Body of pancreas (tissue), 4 donors: Measurements from ENCODE around the gene KIF16B. TPM values are rescaled to one million over a fixed set of nuclear protein-coding genes. Genes with fewer than 3 reads are reported as not detected.

Experiments used
- ATAC-seq: fragments of 150-250 bp; one replicate; pipeline ENCODE4 v1.9.1; 2016
- DNase-seq, 4 donors: peaks; one replicate each; pipeline ENCODE4 v3.0.0-alpha.2; 2019
- H3K27ac ChIP-seq, 4 donors: fragments of 200-600 bp; sonication (generic); 1 replicate in 3 of 4; 2 replicates in 1 of 4; pipeline versions ENCODE4 v1.5.1 to v1.6.1; 2016 to 2019; ENCODE audit warnings: mild to moderate bottlenecking in 1 of 4, mixed read lengths in 1 of 4, moderate library complexity in 1 of 4
- H3K27me3 ChIP-seq, 2 donors: fragments of 200-600 bp; sonication (generic); one replicate each; pipeline ENCODE4 v1.6.0; 2016; ENCODE audit warnings: mild to moderate bottlenecking in 1 of 2
- H3K36me3 ChIP-seq, 2 donors: fragments of 200-600 bp; sonication (generic); replicated peaks in 1 of 2; 2 replicates each; pipeline ENCODE4 v1.5.1; 2016; ENCODE audit warnings: low read depth in 2 of 2; ENCODE audit not compliant: insufficient read depth in 1 of 2
- H3K4me1 ChIP-seq: fragments of 200-600 bp; sonication (generic); one replicate; pipeline ENCODE4 v1.6.0; 2016
- H3K4me3 ChIP-seq, 2 donors: fragments of 200-600 bp; sonication (generic); 1 replicate in 1 of 2; 2 replicates in 1 of 2; pipeline ENCODE4 v1.5.1; 2016 to 2019
- H3K9me3 ChIP-seq, 3 donors: fragments of 200-600 bp; sonication (generic); 1 replicate in 2 of 3; 2 replicates in 1 of 3; pipeline ENCODE4 v1.5.1; 2016
- POLR2A ChIP-seq, 3 donors: fragments of 450-650 bp; IDR thresholded peaks; one replicate each; pipeline ENCODE4 v1.6.1; 2016; ENCODE audit warnings: antibody characterized with exemption in 3 of 3, mild to moderate bottlenecking in 2 of 3
- WGBS, 2 donors: methylation state at CpG; one replicate each; pipeline ENCODE4 v1.1.5; 2017; 5-methylcytosine and 5-hydroxymethylcytosine counted together
- intact Hi-C: fragments of 100-400 bp; cut with DNase I; formaldehyde crosslinking; loops from one replicate; pipeline ENCODE4 v1.15.1; 2023
- total RNA-seq, 2 donors: library from RNA; depleted of rRNA; stranded (reverse); fragments of >200 nt; gene quantifications; one replicate each; pipeline ENCODE4 v1.1.0, GENCODE V29; 2016
- TF ChIP-seq, protein P1 (sequence below), 7 experiments: fragments of 450-650 bp in 4 of 7; fragments of 200-600 bp in 3 of 7; sonication (generic) in 3 of 7; IDR thresholded peaks; one replicate each; pipeline ENCODE4 v1.5.1; 2016 to 2019; ENCODE audit warnings: antibody characterized with exemption in 7 of 7

KIF16B gene
- total RNA-seq, 2 donors from 2014 or later, result 13.7 to 55.0 TPM

DNA sequence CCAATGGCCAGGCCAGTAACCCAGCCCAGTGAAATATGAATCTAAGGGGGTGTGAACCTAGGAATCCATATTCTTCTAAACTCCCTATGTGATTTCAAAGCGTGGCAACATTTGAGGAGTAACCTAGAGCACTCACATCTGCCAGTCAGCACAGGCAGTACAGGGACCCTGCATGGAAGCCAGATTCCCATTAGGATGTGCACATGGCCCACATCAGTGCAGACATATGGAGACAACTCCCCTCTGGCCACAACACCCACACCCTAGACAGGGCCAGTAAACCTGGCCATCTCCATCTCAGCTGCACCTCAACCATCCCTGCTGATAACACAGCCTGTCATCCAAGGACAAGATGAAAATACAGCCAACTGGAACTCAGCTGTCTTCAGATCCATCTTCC, 56.5 kb downstream of the KIF16B start:
- intact Hi-C loops, result no loop called here
- DNase-seq (no peak), ATAC-seq (no peak)
- no peaks in the 10 kb centered on the region for H3K27me3 ChIP-seq
- H3K9me3 ChIP-seq, result no peaks in the 10 kb centered on the region
- TF ChIP-seq POLR2A (IDR thresholded peaks at IDR 0.05), result no peak
- TF ChIP-seq, protein P1, sequence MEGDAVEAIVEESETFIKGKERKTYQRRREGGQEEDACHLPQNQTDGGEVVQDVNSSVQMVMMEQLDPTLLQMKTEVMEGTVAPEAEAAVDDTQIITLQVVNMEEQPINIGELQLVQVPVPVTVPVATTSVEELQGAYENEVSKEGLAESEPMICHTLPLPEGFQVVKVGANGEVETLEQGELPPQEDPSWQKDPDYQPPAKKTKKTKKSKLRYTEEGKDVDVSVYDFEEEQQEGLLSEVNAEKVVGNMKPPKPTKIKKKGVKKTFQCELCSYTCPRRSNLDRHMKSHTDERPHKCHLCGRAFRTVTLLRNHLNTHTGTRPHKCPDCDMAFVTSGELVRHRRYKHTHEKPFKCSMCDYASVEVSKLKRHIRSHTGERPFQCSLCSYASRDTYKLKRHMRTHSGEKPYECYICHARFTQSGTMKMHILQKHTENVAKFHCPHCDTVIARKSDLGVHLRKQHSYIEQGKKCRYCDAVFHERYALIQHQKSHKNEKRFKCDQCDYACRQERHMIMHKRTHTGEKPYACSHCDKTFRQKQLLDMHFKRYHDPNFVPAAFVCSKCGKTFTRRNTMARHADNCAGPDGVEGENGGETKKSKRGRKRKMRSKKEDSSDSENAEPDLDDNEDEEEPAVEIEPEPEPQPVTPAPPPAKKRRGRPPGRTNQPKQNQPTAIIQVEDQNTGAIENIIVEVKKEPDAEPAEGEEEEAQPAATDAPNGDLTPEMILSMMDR (IDR thresholded peaks at IDR 0.05), result no peak
- H3K4me1 ChIP-seq, result no peaks in the 10 kb centered on the region
- H3K36me3 ChIP-seq, result no peaks in the 10 kb centered on the region
- WGBS, 2 donors, result 71 to 93% methylated on average over 1 of the region's 1 CpG
- H3K27ac ChIP-seq, result no peak overlapping the region
- H3K4me3 ChIP-seq, result no peak overlapping the region

DNA sequence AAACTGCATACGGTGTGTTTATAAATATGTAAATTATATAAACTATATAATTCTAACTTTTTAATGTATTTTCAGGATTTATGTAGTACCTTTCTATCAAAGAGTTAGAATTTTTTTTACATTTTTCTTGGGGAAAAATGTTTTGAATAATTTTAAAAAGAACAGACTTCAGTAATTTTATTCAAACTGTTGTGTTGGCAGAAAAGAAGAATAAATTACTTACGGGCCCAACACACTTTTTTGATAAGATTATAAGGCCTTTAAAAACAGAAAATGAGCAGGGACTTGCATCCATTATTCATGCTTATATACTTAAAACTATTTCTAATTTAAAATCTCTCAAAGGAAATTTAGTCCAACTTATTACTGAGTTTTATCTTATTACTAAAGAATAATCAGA, 58.2 kb downstream of the KIF16B start:
- no peak overlapping the region for H3K27ac ChIP-seq
- H3K9me3 ChIP-seq, result no peaks in the 10 kb centered on the region
- H3K4me3 ChIP-seq, result no peak overlapping the region
- TF ChIP-seq POLR2A (IDR thresholded peaks at IDR 0.05), result no peak
- TF ChIP-seq, protein P1 (IDR thresholded peaks at IDR 0.05), result no peak
- no peak for ATAC-seq
- intact Hi-C loops, result no loop called here
- WGBS, 2 donors, result 84 to 90% methylated on average over 2 of the region's 2 CpGs
- peaks cover 0 to 2% of the 10 kb centered on the region in 2 donors for H3K36me3 ChIP-seq
- H3K27me3 ChIP-seq, result no peaks in the 10 kb centered on the region
- no peak for DNase-seq
- H3K4me1 ChIP-seq, result no peaks in the 10 kb centered on the region

DNA sequence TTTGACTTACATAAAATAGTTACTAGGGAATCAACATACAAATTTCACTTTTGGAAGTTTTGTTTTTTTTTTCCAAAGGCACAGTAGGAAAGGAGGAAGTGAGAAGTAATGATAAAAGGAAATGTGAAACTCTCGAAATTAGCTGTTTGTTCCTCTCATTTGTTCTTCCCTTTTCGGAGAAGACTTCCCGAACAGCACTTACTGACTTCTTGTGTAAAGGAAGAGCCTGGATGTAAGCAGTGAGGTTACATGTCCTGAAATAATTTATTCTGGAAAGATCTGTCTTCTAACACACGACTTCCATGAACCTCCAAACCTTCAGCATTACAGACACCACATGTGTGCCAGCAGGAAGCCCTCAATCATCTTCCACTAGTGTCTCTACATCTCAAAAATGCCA, 59.1 kb downstream of the KIF16B start:
- Histone ChIP-seq H3K4me3 (no peak overlapping the region), H3K9me3 (no peaks in the 10 kb centered on the region), H3K27me3 (no peaks in the 10 kb centered on the region), H3K36me3 (peaks cover 0 to 2% of the 10 kb centered on the region in 2 donors), H3K27ac (no peak overlapping the region), H3K4me1 (no peaks in the 10 kb centered on the region)
- DNase-seq, result no peak
- no peak for TF ChIP-seq POLR2A (IDR thresholded peaks at IDR 0.05)
- TF ChIP-seq, protein P1 (IDR thresholded peaks at IDR 0.05), result no peak
- 62 to 67% methylated on average over 4 of the region's 4 CpGs for WGBS, 2 donors
- no peak for ATAC-seq
- intact Hi-C loops, result no loop called here

DNA sequence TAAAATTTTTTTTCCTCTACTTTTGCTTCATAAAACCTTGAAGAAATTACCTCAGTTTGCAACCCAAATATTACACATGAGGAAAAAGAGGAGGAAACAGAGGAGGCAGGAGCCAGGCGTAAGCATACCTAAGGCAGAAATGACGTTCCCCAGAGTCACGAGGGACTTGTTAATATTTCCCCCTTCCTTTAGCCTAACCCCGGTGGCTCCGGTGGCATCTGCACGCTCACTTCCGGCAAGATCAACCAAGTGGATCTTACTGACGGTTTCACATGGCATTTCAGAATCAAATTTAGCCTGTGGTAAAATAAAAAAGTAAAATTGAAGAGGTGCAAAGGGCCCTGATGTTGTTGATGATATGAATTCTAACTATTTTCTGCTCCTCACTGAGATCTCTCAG, 67.4 kb downstream of the KIF16B start:
- intact Hi-C loops, result no loop called here

DNA sequence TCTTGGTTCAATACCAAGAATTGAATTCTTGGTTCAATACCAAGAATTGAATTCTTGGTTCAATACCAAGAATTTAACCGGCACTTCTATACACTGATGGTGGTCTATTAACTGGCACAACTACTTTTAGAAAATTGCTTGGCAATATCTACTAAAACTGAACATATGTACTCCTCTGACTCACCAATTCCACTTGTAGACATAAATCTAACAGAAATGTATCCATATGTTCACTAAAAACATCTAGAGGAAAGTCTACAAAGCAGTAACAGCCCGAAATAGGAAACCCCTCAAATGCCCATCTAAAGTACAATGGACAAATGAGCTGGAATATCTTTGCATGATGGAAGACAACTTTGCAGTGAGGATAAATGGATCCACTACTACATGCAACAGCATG, 71.9 kb downstream of the KIF16B start:
- no peaks in the 10 kb centered on the region for H3K36me3 ChIP-seq
- no peak for DNase-seq

More for the DNA sequence above, 67.4 kb downstream of the KIF16B start:
- no peaks in the 10 kb centered on the region for H3K27me3 ChIP-seq
- 84 to 93% methylated on average over 8 of the region's 8 CpGs for WGBS, 2 donors
- H3K36me3 ChIP-seq, result no peaks in the 10 kb centered on the region
- no peaks in the 10 kb centered on the region for H3K4me1 ChIP-seq
- DNase-seq, result no peak
- TF ChIP-seq POLR2A (IDR thresholded peaks at IDR 0.05), result no peak
- TF ChIP-seq, protein P1 (IDR thresholded peaks at IDR 0.05), result no peak
- no peak overlapping the region for H3K27ac ChIP-seq
- ATAC-seq, result no peak
- H3K4me3 ChIP-seq, result no peak overlapping the region
- no peaks in the 10 kb centered on the region for H3K9me3 ChIP-seq

More for the DNA sequence above, 71.9 kb downstream of the KIF16B start:
- TF ChIP-seq, protein P1 (IDR thresholded peaks at IDR 0.05), result no peak
- no peak for TF ChIP-seq POLR2A (IDR thresholded peaks at IDR 0.05)
- Histone ChIP-seq H3K9me3 (no peaks in the 10 kb centered on the region), H3K27ac (no peak overlapping the region), H3K4me1 (no peaks in the 10 kb centered on the region), H3K4me3 (no peak overlapping the region), H3K27me3 (no peaks in the 10 kb centered on the region)
- WGBS, 2 donors, result 63 to 77% methylated on average over 2 of the region's 2 CpGs
- no peak for ATAC-seq
- intact Hi-C loops, result no loop called here
